K562 (cell line): Measurements from ENCODE around the gene MTPN. TPM values are rescaled to one million over a fixed set of nuclear protein-coding genes. Genes with fewer than 3 reads are reported as not detected.
A peak's percentile ranks its signal among the peaks of the same experiment; 100 is the strongest.

Experiments
- ADNP ChIP-seq: fragments of 200-800 bp; sonication (Bioruptor generic); IDR thresholded peaks from 2 replicates; pipeline ENCODE4 v1.6.1; 2016; ENCODE audit warnings: missing genetic modification characterization, missing compliant biosample characterization
- DPF2 ChIP-seq: fragments of 450-650 bp; IDR thresholded peaks from 2 replicates; pipeline ENCODE4 v1.6.1; 2016
- E2F8 ChIP-seq: fragments of 450-650 bp; IDR thresholded peaks from 2 replicates; pipeline ENCODE4 v1.7.1; 2018; ENCODE audit warnings: mild to moderate bottlenecking, low read depth; ENCODE audit not compliant: partially characterized antibody
- EGR1 ChIP-seq: fragments of 450-650 bp; conservative IDR thresholded peaks from 2 replicates; pipeline ENCODE4 v1.6.1; 2017; ENCODE audit warnings: mild to moderate bottlenecking
- FOXA1 ChIP-seq: fragments of 450-650 bp; IDR thresholded peaks from 2 replicates; pipeline ENCODE4 v1.6.1; 2016; ENCODE audit warnings: mild to moderate bottlenecking, borderline replicate concordance
- HDAC8 ChIP-seq: fragments of 450-650 bp; IDR thresholded peaks from 2 replicates; pipeline ENCODE4 v1.6.1; 2016; ENCODE audit warnings: mild to moderate bottlenecking, missing genetic modification characterization, moderate library complexity, missing compliant biosample characterization
- HLTF ChIP-seq: fragments of 450-650 bp; IDR thresholded peaks from 2 replicates; pipeline ENCODE4 v1.6.1; 2016
- L3MBTL2 ChIP-seq: fragments of 450-650 bp; IDR thresholded peaks from 2 replicates; pipeline ENCODE4 v1.6.1; 2016; ENCODE audit warnings: mild to moderate bottlenecking, moderate library complexity
- MAX ChIP-seq: sonication (generic); formaldehyde crosslinking; IDR thresholded peaks from 2 replicates; pipeline ENCODE4 v1.9.0; 2022; ENCODE audit warnings: mild to moderate bottlenecking, missing genetic modification reagents
- MTA3 ChIP-seq: fragments of 450-650 bp; formaldehyde crosslinking; IDR thresholded peaks from 2 replicates; pipeline ENCODE4 v1.6.1; 2017; ENCODE audit warnings: mild to moderate bottlenecking, borderline replicate concordance
- POLR2A ChIP-seq: fragments of 450-650 bp; conservative IDR thresholded peaks from 2 replicates; pipeline ENCODE4 v1.6.1; 2016
- POLR2B ChIP-seq: fragments of 450-650 bp; IDR thresholded peaks from 2 replicates; pipeline ENCODE4 v1.6.1; 2018; ENCODE audit warnings: low read depth; ENCODE audit not compliant: partially characterized antibody
- RBM25 ChIP-seq: fragments of 200-400 bp; formaldehyde crosslinking; IDR thresholded peaks from 2 replicates; pipeline ENCODE4 v1.6.1; 2018; ENCODE audit warnings: low read length, low read depth, moderate library complexity; ENCODE audit not compliant: severe bottlenecking
- TAF15 ChIP-seq: fragments of 200-400 bp; formaldehyde crosslinking; IDR thresholded peaks from 2 replicates; pipeline ENCODE4 v1.6.1; 2017; ENCODE audit warnings: mild to moderate bottlenecking, low read depth, low read length, moderate library complexity
- TEAD1 ChIP-seq, 2 experiments: fragments of 450-650 bp in 1 of 2; sonication (generic) in 1 of 2; formaldehyde crosslinking; IDR thresholded peaks; 2 replicates each; pipeline versions ENCODE4 v1.4.0 to v1.8.0; 2020 to 2022; ENCODE audit warnings: mild to moderate bottlenecking in 2 of 2, missing genetic modification reagents in 1 of 2
- TOE1 ChIP-seq, 2 experiments: fragments of 450-650 bp in 1 of 2; sonication (generic) in 1 of 2; formaldehyde crosslinking in 1 of 2; IDR thresholded peaks; 2 replicates each; pipeline versions ENCODE4 v1.7.1 to v1.8.0; 2016 to 2022; ENCODE audit warnings: borderline replicate concordance in 2 of 2, mild to moderate bottlenecking in 2 of 2, antibody characterized with exemption in 1 of 2, inconsistent platforms in 1 of 2, low read depth in 1 of 2, missing genetic modification reagents in 1 of 2, moderate library complexity in 1 of 2
- ZBTB34 ChIP-seq: fragments of 250-450 bp; sonication (Bioruptor Pico); IDR thresholded peaks from 2 replicates; pipeline ENCODE4 v1.8.0; 2021; ENCODE audit warnings: mild to moderate bottlenecking, moderate library complexity
- ZFX ChIP-seq: sonication (generic); formaldehyde crosslinking; IDR thresholded peaks from 2 replicates; pipeline ENCODE4 v1.8.0; 2022; ENCODE audit warnings: mild to moderate bottlenecking, missing genetic modification reagents, moderate library complexity
- ZNF174 ChIP-seq: fragments of 250-450 bp; sonication (Bioruptor Pico); IDR thresholded peaks from 2 replicates; pipeline ENCODE4 v1.4.0; 2020; ENCODE audit warnings: mild to moderate bottlenecking
- ZNF280B ChIP-seq: fragments of 250-450 bp; sonication (Bioruptor Pico); IDR thresholded peaks from 2 replicates; pipeline ENCODE4 v1.5.1; 2021; ENCODE audit warnings: mild to moderate bottlenecking
- ZNF311 ChIP-seq: fragments of 250-450 bp; sonication (Bioruptor Pico); IDR thresholded peaks from 2 replicates; pipeline ENCODE4 v1.4.0; 2020; ENCODE audit warnings: mild to moderate bottlenecking, moderate library complexity
- ZNF347 ChIP-seq: fragments of 450-650 bp; formaldehyde crosslinking; IDR thresholded peaks from 2 replicates; pipeline ENCODE4 v1.4.0; 2020; ENCODE audit warnings: low read depth, mild to moderate bottlenecking, moderate library complexity
- ZNF696 ChIP-seq: fragments of 250-450 bp; sonication (Bioruptor Pico); conservative IDR thresholded peaks from 2 replicates; pipeline ENCODE4 v1.4.0; 2020; ENCODE audit warnings: mild to moderate bottlenecking, moderate library complexity
- polyA plus RNA-seq, 8 experiments: library from polyadenylated mRNA; depleted of rRNA in 4 of 8; stranded (reverse) in 5 of 8; unstranded in 3 of 8; fragments of >200 nt; fragmentation: Nextera tagmentation in 2 of 8; fragmentation: Illumina TruSeq in 1 of 8; extraction: Ambion mirVana in 2 of 8; extraction: Trizol in 1 of 8; gene quantifications; 2 replicates each; pipeline versions ENCODE4 v1.2.1 to v1.2.3, GENCODE V29; 2011 to 2014; ENCODE audit warnings: inconsistent platforms in 1 of 8, missing spikeins in 1 of 8
- total RNA-seq, 7 experiments: library from RNA; depleted of rRNA in 6 of 7; stranded (reverse); fragments of >200 nt in 6 of 7; fragmentation: Illumina TruSeq in 2 of 7; extraction: Trizol in 2 of 7; gene quantifications; 2 replicates each; pipeline versions ENCODE4 v1.2.1 to v1.2.3, GENCODE V29; 2011 to 2021; ENCODE audit warnings: low replicate concordance in 1 of 7

The MTPN gene
- total and polyA plus RNA-seq, 9 of the 15 experiments (the other 6 are each of a cell fraction or from before 2014, with no cell fraction given): 68.5 to 261 (median 156) TPM

- TF ChIP-seq TAF15 (no peak), ZNF311 (no peak), L3MBTL2 (no peak), POLR2B (no peak), FOXA1 (no peak), RBM25 (no peak), EGR1 (no peak), E2F8 (no peak), ZBTB34 (CRISPR knock-in tag) (no peak), DPF2 (peak; percentile 78), ADNP (tag) (no peak), POLR2A (no peak), ZNF280B (no peak), ZFX (no peak), HLTF (no peak), HDAC8 (tag) (no peak), ZNF174 (CRISPR knock-in tag) (no peak), TEAD1 (CRISPR knock-in tag; IDR thresholded peaks at IDR 0.05) (0 out of 4 replicates have a peak, but pooled peaks of 1 of the 2 experiments have one; percentile 31), MAX (CRISPR knock-in tag) (no peak), MTA3 (0 out of 2 replicates have a peak, but pooled peaks have one; percentile 33), TOE1 (IDR thresholded peaks at IDR 0.05; ENCODE audit: borderline replicate concordance) (no peak), TOE1 (CRISPR knock-in tag; IDR thresholded peaks at IDR 0.05; ENCODE audit: borderline replicate concordance, low read depth) (no peak), ZNF696 (CRISPR knock-in tag) (no peak), ZNF347 (CRISPR knock-in tag) (no peak)
Observed at GRCh38 chr7:135939261-135939812, 37.8 kb downstream of the MTPN start (continued).
